Right lobe of liver (tissue), 6 donors: Measurements from ENCODE around the gene ARHGEF11. TPM values are rescaled to one million over a fixed set of nuclear protein-coding genes. Genes with fewer than 3 reads are reported as not detected.

Experiments
- ATAC-seq, 4 donors: fragments of 200-7000 bp; cut with Tn5 transposase; one replicate each; pipeline ENCODE4 v1.9.1; 2020; ENCODE audit warnings: mild to moderate bottlenecking in 4 of 4, moderate library complexity in 4 of 4
- DNase-seq, 3 donors: peaks; one replicate each; pipeline ENCODE4 v3.0.0-alpha.2; 2020
- H3K27ac ChIP-seq, 3 donors: fragments of 200-600 bp; one replicate each; pipeline ENCODE4 v1.8.0; 2022
- H3K27me3 ChIP-seq, 2 donors: fragments of 200-600 bp; one replicate each; pipeline ENCODE4 v1.8.0; 2022
- H3K36me3 ChIP-seq, 4 donors: fragments of 200-600 bp; sonication (generic) in 1 of 4; one replicate each; pipeline versions ENCODE4 v1.5.1 to v1.8.0; 2017 to 2022; ENCODE audit warnings: control low read depth in 1 of 4
- H3K4me1 ChIP-seq, 4 donors: fragments of 200-600 bp; sonication (generic) in 1 of 4; one replicate each; pipeline versions ENCODE4 v1.5.1 to v1.8.0; 2017 to 2022; ENCODE audit warnings: control low read depth in 1 of 4
- H3K4me3 ChIP-seq, 3 donors: fragments of 200-600 bp; one replicate each; pipeline ENCODE4 v1.8.0; 2022
- H3K9me3 ChIP-seq, 4 donors: fragments of 200-600 bp; sonication (generic) in 1 of 4; one replicate each; pipeline versions ENCODE4 v1.5.1 to v1.8.0; 2017 to 2022; ENCODE audit warnings: control low read depth in 1 of 4
- POLR2A ChIP-seq: fragments of 450-650 bp; IDR thresholded peaks from one replicate; pipeline ENCODE4 v1.6.1; 2017; ENCODE audit warnings: antibody characterized with exemption, mild to moderate bottlenecking
- WGBS: methylation state at CpG from one replicate; pipeline ENCODE4 v1.1.6; 2018; ENCODE audit warnings: low coverage, low lambda C conversion rate; ENCODE audit not compliant: insufficient coverage; ENCODE audit errors: missing lambda C conversion rate; 5-methylcytosine and 5-hydroxymethylcytosine counted together
- intact Hi-C, 2 donors: fragments of 100-400 bp; cut with DNase I; formaldehyde crosslinking; loops; one replicate each; pipeline versions ENCODE4 v1.11.2 to v1.14.1; 2022
- total RNA-seq, 6 experiments: library from RNA; depleted of rRNA in 2 of 6; stranded (reverse); fragments of >200 nt in 2 of 6; fragmentation: NEBNext Ultra II Directional in 3 of 6; extraction: Animal tissue kit (Norgen Biotek cat#: 25700) in 3 of 6; gene quantifications; one replicate each; pipeline versions ENCODE4 v1.1.0 to v1.2.4, GENCODE V29; 2016 to 2023
- TF ChIP-seq, protein P1 (sequence below), 4 donors: fragments of 200-600 bp in 3 of 4; fragments of 450-650 bp in 1 of 4; IDR thresholded peaks; one replicate each; pipeline versions ENCODE4 v1.5.1 to v1.8.0; 2016 to 2022; ENCODE audit warnings: antibody characterized with exemption in 4 of 4, mild to moderate bottlenecking in 2 of 4
- donor health status: DM: no; HTN: yes; CAD: no.
- donor health status: DM: no; HTN: no; CAD: no.
- donor health status: DM: no; HTN: no; CAD: no.
- donor health status: DM: no; HTN: yes; CAD: no.
- donor health status: DM: no; HTN: yes; CAD: no.

Gene ARHGEF11
- total RNA-seq, 6 experiments from 2014 or later: 10.5 to 18.7 (median 12.8) TPM

DNA sequence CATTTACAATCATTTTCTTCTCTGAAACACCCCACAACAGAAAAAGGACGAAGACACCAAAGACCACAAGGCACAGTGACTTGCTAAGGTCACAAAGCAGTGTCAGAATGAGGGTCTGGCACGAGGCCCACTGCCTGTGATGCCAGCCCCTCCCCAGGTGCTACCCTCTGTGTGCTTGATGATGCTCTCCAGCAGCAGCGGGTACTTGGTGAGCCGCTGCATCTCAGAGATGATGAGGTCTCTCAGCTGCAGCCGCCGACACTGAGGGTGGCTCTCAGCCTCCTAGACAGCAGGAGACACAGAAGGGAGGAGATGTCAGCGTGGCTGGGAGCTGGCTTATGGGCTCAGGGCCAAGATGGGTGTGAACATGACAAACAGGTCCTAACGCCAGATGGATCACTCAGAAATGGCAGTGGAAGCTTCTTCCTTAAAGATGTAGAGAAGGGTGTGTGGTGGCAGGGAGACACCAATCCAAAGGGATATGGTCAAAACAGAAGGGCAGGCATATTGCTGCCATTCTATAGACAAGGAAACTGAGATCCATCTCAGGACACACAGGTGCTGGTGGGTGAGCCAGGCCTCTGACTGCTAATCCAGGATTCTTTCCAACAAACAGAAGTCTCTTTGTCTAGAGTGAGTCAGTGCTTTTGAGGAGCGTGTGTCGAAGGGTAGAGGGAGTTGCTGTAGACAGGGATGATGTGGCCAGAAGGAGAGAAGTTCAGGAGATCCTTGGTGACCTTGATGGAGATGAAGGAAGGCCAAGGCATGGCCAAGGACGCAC is 99.5 kb downstream of the ARHGEF11 start:
- DNase-seq: no peak
- H3K27ac ChIP-seq: no peak overlapping the region
- intact Hi-C loops: no loop called here
- 83% methylated on average over 5 of the region's 11 CpGs for WGBS
- no peaks in the 10 kb centered on the region for H3K9me3 ChIP-seq
- TF ChIP-seq, protein P1, sequence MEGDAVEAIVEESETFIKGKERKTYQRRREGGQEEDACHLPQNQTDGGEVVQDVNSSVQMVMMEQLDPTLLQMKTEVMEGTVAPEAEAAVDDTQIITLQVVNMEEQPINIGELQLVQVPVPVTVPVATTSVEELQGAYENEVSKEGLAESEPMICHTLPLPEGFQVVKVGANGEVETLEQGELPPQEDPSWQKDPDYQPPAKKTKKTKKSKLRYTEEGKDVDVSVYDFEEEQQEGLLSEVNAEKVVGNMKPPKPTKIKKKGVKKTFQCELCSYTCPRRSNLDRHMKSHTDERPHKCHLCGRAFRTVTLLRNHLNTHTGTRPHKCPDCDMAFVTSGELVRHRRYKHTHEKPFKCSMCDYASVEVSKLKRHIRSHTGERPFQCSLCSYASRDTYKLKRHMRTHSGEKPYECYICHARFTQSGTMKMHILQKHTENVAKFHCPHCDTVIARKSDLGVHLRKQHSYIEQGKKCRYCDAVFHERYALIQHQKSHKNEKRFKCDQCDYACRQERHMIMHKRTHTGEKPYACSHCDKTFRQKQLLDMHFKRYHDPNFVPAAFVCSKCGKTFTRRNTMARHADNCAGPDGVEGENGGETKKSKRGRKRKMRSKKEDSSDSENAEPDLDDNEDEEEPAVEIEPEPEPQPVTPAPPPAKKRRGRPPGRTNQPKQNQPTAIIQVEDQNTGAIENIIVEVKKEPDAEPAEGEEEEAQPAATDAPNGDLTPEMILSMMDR (IDR thresholded peaks at IDR 0.05): no peak
- no peak for TF ChIP-seq POLR2A
- H3K27me3 ChIP-seq: no peaks in the 10 kb centered on the region
- no peak overlapping the region for H3K4me3 ChIP-seq
- no peak for ATAC-seq
- peaks cover 7 to 73% (median 18%) of the 10 kb centered on the region in 4 donors for H3K36me3 ChIP-seq
- H3K4me1 ChIP-seq: no peaks in the 10 kb centered on the region

DNA sequence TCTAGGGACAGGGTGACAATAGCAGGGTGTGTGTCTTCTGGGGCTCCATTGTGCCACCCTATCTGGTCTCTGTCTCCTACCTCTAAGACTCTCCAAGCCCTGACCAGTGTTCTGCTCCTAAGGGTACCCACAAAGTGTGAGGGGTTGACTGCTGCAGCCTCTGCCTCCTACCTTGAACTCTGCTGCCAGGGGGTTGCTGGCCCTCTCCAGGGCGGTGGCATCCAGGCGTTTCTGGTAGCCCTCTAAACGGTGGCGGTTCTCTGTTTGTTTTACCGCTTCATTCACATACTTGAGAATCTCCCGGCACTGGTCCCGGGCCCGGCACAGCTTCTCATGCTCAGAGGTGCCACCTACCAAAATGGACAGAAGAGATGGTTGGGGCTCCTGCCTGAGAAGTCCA is 100.7 kb downstream of the ARHGEF11 start:
- DNase-seq (no peak), ATAC-seq (no peak)
- no peaks in the 10 kb centered on the region for H3K4me1 ChIP-seq
- H3K9me3 ChIP-seq: no peaks in the 10 kb centered on the region
- no peak overlapping the region for H3K4me3 ChIP-seq
- intact Hi-C loops: no loop called here
- peaks cover 7 to 82% (median 18%) of the 10 kb centered on the region in 4 donors for H3K36me3 ChIP-seq
- H3K27ac ChIP-seq: no peak overlapping the region
- no peaks in the 10 kb centered on the region for H3K27me3 ChIP-seq
- 92% methylated on average over 4 of the region's 8 CpGs for WGBS
- TF ChIP-seq, protein P1 (IDR thresholded peaks at IDR 0.05): no peak
- no peak for TF ChIP-seq POLR2A

DNA sequence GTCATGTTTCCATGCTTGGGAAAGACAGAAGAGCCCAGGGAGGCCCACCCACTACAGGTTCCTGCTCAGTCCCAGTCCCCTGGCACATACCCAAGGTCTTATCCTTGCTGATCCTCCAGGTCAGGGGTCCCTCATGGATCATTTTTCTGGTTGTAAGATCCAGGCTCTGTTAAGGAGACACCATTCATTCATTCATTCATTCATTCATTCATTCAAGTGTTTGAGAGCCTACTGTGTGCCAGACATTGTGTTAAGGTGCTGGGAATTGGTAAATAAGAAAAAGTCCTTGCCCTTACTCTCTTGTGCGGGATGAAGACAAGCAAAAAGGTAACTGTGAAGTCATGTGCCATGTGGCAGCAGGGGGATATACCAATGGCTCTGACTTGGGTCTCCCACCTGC is 101.3 kb downstream of the ARHGEF11 start:
- Histone ChIP-seq H3K36me3 (peaks cover 7 to 84% (median 15%) of the 10 kb centered on the region in 4 donors), H3K27ac (no peak overlapping the region), H3K27me3 (no peaks in the 10 kb centered on the region), H3K9me3 (no peaks in the 10 kb centered on the region), H3K4me1 (no peaks in the 10 kb centered on the region), H3K4me3 (no peak overlapping the region)
- DNase-seq (no peak), ATAC-seq (no peak)
- TF ChIP-seq, protein P1 (IDR thresholded peaks at IDR 0.05): no peak
- TF ChIP-seq POLR2A: no peak
- WGBS: 80% methylated on average over 1 of the region's 1 CpG
- intact Hi-C loops: no loop called here

DNA sequence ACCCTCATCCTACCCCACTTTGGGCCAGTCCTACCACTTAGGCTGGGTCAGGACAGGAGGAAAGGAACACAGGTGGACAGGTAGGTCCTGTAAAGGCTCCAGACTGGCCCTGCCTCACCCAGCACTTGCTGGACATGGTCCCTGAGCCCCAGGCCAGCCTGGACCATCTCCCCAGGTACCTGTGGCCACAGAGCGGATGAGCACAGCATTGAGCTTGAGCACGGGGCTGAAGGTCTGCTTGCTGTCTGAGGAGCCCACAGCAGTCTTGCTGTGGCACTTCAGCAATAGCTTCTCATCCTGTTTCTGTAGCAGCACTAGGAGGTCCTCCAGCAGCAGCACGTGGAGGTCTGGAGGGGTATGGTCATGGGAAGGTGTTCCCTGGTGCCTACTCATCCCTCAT is 101.8 kb downstream of the ARHGEF11 start:
- no CpG with 5 or more reads among the region's 3 CpGs for WGBS
- H3K9me3 ChIP-seq: no peaks in the 10 kb centered on the region
- no peaks in the 10 kb centered on the region for H3K4me1 ChIP-seq
- H3K4me3 ChIP-seq: no peak overlapping the region
- peaks cover 7 to 88% (median 14%) of the 10 kb centered on the region in 4 donors for H3K36me3 ChIP-seq
- no peaks in the 10 kb centered on the region for H3K27me3 ChIP-seq
- TF ChIP-seq, protein P1 (IDR thresholded peaks at IDR 0.05): no peak
- no peak for TF ChIP-seq POLR2A
- H3K27ac ChIP-seq: no peak overlapping the region
- ATAC-seq (no peak), DNase-seq (no peak)
- intact Hi-C loops: no loop called here
